AG10803 (cell line): Measurements from ENCODE around the gene SLC9A7.
A peak's percentile ranks its signal among the peaks of the same experiment; 100 is the strongest.

Experiments used
- DNase-seq: peaks from one replicate; pipeline ENCODE4 v3.0.0; 2010; ENCODE audit warnings: low read depth
- H3K4me3 ChIP-seq: 2 replicates; pipeline ENCODE4 v1.5.1; 2011; ENCODE audit warnings: mild to moderate bottlenecking, low read length, control low read depth
- TF ChIP-seq, protein P1 (sequence below): conservative IDR thresholded peaks from 2 replicates; pipeline ENCODE4 v1.5.1; 2011; ENCODE audit warnings: mild to moderate bottlenecking, low read length, control low read depth, inconsistent platforms

The SLC9A7 gene

DNA sequence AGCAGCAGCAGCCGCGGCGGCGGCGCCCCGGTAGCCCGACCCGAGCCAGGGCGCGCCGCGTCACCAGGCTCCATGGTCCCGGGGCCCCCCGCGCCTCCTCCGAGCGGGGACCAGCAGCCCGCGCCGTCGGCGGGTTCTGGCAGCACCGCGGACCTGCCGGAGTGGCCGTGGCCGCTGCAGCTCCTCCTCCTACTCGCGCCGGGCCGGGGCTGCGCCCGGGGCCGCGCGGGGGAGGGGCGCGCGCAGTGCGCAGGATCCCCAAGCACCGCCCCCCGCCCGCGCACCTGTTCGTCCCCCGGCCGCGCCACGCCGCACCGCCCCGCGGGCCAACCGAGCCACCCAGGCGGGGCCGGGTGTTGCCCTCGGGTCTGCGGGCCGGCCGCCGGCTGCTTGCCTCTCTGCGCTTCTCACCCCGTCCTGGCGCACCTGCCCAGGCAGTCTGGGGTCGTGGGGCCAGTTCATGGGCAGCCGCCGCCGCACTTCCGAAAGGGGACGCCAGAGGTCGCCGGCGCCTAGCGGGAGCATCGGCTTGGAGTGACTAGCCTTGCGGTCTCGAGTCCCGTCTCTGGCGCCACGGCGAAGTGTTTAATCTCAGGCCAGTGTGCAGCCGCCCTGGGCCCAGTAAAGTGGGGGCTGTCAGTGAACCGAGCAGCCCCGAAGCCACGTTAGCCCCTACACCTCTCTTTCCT is at the start of gene SLC9A7:
TSS of gene SLC9A7 (minus strand) at position 163 of the 689 bp plus-strand sequence. CDS start at position 74, 89 bp downstream.
- H3K4me3 ChIP-seq = peak within 1 kb of the TSS; percentile 75
- TF ChIP-seq, protein P1, sequence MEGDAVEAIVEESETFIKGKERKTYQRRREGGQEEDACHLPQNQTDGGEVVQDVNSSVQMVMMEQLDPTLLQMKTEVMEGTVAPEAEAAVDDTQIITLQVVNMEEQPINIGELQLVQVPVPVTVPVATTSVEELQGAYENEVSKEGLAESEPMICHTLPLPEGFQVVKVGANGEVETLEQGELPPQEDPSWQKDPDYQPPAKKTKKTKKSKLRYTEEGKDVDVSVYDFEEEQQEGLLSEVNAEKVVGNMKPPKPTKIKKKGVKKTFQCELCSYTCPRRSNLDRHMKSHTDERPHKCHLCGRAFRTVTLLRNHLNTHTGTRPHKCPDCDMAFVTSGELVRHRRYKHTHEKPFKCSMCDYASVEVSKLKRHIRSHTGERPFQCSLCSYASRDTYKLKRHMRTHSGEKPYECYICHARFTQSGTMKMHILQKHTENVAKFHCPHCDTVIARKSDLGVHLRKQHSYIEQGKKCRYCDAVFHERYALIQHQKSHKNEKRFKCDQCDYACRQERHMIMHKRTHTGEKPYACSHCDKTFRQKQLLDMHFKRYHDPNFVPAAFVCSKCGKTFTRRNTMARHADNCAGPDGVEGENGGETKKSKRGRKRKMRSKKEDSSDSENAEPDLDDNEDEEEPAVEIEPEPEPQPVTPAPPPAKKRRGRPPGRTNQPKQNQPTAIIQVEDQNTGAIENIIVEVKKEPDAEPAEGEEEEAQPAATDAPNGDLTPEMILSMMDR = peak; percentile 66
- DNase-seq = peak; percentile 63

DNA sequence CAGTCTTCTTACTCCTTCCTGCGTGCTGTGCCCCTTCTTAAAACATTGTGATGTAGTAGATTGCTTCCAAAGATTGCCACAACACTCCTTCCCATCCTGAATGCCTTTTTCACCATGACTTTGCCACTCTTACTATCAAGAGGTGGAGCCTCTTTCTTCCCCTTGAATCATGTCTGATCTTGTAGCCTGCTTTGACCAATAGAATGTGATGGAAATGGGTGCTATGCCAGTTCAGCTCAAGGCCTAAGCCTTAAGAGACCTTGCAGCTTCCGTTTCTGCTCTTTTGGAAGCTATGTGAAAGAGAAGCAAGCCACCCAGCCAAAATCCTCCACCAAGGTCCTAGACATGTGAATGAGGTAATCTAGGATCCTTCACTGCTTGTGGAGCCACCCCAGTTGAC is 46.4 kb upstream of the SLC9A7 start:
- no peak for DNase-seq
- H3K4me3 ChIP-seq = no peak overlapping the region
- TF ChIP-seq, protein P1 = no peak

DNA sequence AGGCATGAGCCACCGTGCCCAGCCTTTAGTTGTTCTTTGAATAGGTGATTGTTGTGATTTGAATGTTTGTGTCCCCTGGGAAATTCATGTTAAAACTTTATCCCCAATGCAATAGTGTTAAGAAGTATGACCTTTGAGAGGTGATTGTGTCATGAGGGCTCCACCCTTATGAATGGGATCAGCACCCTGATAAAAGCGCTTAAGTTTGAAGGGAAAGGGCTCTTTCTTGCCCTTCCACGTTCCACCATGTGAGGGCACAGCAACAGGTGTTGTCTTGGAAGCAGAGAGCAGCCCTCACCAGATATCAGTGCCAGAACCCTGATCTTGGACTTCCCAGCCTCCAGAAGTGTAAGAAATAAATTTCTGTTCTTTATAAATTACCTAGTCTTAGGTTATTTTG is 44.2 kb upstream of the SLC9A7 start:
- TF ChIP-seq, protein P1 = peak; percentile 24
- DNase-seq = no peak
- no peak overlapping the region for H3K4me3 ChIP-seq

DNA sequence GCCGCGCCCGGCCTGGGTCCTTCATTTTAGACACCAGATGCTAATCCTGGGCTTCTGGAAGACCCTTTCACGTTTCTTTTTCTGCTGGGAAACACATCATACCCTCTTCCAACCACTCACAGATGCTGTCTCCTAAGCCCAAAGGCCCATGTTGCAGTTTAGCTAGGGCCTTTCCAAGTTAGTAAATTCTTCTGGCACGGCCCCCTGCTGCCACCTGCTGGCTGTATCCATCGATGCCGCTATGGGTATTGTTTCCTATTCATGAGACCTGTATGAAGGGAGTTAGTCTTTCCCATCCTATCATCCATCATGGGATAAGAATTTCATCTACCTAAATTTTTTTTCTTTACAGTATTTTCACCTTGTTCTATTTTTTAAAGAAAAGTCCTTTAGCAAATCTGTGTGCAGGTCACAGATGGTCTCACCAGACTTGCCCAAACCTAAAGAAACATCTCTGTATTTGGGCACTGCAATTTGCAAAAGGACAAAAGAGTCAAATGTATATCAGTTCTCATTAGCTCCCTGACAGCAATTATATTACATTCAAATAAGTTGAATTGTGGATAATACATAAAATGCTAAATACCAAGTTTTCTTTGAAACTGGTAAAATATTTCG is 37.8 kb upstream of the SLC9A7 start:
- TF ChIP-seq, protein P1 = peak; percentile 74
- no peak overlapping the region for H3K4me3 ChIP-seq
- DNase-seq = peak; percentile 70

DNA sequence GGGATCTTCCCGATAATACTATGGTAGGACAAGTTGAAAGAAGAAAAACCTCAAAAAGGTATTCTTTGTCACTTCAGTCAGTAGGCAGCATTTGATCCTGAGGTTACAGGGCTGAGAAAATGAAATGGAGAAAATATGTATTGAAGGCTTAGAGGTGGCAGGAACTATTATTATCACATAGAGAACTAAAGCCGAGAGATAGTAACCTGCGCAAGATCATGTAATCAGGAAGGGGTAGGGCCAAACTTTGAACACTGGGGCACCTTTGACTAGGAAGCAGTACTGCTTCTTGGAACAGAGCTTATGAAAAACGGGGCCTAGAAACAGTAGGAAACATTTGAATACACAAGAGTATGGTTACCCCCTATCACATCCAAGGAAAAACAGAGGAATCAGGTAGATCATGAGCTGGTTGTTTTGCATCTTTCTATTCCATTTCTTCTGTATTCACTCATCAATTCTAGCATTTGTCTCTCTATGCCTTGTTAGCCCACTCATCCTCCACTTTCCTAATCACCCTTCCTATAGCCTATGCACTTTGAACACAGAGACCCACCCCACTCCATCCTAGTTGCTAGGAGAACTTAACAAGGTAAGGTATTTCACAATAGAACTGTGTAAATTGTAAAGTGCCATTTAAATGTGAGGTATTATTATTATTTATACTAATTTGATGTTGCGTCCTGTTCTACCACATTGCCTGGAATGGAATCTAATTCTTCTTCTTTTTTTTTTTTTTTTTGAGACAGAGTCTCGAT is 34.6 kb upstream of the SLC9A7 start:
- H3K4me3 ChIP-seq = no peak overlapping the region
- TF ChIP-seq, protein P1 = no peak
- no peak for DNase-seq

DNA sequence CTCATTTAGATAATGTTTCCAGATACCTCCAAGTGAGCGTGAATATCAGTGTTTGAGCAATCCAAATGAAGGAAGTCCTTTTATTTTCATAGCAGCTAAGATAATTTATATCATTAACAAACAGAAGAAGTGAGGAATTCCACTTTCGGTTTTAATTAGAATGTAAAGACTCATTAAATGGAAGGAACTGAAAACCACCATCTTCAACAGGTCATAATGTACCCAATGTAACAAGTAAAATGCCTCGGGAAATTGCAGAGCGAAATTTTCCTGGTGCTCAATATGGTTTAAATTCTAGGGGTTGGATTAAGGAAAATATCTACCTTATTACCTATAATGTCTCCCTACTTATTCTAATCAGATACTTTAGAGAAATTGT is 33.9 kb upstream of the SLC9A7 start:
- DNase-seq = no peak
- TF ChIP-seq, protein P1 = no peak
- H3K4me3 ChIP-seq = no peak overlapping the region
